ENCODE data around the gene CAMTA1.

CAMTA1 gene

DNA sequence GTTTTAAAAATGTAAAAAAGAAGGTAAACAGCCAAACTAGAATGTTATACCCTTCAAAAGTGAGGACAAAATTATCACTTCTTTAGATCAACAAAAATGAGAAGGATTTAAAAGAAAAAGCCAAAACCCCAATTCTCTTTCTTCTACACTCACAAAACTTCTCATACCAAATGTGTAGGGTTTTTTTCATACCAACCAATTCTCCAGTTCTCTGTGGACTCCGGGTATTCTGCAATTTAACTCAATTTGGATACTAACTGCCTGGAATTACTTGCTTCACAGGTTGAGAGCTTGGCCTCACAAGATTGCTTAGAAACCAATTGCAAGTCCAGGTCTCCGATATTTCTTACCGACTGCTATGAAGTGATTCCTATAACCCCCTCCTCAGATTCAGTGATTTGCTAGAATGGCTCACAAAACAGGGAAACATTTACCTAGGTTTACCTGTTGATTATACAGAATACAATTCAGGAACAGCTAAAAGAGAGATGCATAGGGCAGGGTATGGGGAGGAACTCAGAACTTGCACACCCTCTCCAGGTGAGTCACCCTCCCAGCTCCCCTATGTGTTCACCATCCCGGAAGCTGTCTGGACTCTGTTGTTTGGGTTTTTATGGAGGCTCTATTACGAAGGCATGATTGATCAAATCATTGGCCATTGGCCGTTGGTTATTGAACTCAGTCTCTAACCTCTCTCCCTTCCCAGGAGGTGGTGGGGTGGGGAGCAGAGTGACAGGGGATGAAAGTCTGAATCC is 67.1 kb downstream of the CAMTA1 start:
- DNase-seq, result no peak

DNA sequence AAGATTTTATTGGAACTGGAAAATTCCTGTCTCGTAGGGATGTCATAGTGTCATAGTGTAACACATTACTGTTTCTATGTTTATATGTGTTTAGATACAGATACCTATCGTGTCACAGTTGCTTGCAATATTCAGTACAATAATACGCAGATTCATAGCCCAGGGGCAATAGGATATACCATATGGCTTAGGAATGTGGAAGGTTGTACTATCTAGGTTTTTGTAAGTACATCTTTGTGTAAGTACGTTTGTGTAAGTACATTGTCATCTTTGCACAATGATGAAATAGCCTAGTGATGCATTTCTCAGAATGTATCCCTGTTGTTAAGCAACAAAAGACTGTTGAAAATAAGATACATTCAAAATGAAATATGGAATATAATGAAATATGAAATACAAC is 68.9 kb downstream of the CAMTA1 start:
- DNase-seq, result no peak

DNA sequence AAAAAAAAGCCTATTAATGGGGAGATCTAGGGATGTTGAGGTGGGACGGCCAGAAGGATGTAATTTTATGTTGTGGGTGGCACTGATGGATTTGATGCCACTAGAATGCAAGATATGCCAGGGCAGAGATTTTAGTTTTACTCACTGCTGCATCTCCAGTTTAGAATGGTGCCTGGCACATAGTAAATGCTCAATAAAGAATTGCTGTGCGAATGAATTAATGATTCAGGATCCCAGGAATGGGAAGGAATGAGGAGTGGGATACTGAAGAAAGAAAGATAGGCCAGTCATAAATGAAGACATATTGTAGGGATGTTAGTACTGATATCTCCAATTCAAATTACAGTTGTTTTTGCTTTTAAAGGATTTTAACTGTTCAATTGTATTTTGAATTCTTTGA is 72.6 kb downstream of the CAMTA1 start:
- no peak for DNase-seq

- DNase-seq, result no peak
Measured at GRCh38 chr1:6858596-6858995, 73.3 kb downstream of the CAMTA1 start.

GRCh38 chr1:6859415-6860343 is 74.4 kb downstream of the CAMTA1 start:
- no peak for DNase-seq

DNA sequence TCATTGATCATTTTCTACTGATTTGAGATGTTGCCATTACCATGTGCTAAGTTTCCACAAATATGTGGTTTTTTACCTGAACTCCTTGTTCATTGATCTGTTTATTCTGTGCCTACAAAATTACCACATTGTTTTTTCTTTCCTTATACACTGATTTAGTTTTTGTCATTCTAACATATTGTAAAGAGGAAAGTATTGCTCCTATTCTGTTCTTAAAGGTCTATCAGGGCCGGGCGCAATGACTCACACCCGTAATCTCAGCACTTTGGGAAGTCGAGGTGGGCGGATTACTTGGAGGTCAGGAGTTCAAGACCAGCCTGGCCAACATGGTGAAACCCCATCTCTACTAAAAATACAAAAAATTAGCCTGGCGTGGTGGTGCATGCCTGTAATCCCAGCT is 75.1 kb downstream of the CAMTA1 start:
- no peak for DNase-seq

DNA sequence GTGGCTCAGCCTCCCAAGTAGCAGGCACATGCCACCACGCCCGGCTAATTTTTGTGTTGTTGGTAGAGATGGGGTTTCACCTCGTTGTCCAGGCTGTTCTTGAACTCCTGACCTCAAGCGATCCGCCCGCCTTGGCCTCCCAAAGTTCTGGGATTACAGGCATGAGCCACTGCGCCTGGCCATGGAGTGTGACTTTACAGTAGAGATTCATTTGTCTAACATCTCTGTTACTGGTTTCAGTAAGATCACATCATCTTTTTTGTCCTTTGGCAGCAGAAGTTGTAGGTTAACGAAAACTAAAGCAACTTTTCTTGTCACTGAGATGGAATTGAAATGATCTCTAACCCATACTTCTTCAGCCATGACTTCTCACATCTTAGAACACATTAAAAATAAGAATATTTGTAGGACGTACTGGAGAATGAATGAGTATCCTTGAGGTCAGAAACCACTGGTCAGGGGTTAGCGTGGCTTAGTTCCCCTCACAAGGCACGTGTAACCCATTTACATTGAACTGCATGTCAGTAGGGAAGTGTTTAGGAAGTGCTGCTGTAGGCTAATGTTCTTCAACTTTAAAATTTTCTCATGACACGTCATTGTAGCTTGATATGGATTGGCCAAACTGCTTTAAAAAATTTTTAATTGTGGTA is 75.9 kb downstream of the CAMTA1 start:
- DNase-seq, result no peak

DNA sequence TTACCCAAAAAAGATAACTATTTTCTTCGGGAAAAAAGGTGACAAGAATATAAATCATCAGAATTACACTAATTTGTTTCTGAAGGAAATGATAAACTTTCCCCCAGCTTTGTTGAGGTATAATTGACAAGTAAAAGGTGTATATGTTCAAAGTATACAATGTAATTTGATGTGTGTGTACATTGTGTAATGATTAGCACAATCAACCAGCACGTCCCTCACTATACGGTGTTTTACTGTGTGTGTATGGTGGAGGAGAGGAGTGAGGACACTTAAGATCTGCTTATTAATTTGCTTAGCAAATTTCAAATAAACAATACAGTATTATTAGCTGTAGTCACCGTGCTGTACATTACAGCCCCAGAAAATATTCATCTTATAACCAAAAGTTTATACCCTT is 77.7 kb downstream of the CAMTA1 start:
- no peak for DNase-seq

DNA sequence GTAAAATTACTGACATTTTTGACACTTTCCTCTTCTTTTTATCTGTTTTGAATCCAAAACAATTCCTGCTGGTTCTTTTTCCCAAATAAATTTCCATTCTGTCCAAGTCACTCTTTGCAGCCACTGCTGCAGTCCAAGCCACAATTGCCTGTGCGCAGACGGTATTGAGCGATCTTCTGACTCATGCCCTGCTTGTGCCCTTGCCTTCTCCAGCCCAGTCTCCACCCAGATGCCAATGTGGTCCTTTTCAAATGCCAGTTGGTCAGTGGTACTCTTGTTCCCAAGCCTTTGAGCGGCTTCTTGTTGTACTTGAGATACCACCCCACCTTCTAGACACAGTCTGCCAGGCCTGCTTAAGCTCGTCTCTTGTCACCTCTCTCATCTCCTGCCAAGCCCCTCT is 78.9 kb downstream of the CAMTA1 start:
- DNase-seq, result no peak

GRCh38 chr1:6866825-6867224 is 81.6 kb downstream of the CAMTA1 start:
- DNase-seq, result no peak

- no peak for DNase-seq
Measured at GRCh38 chr1:6867321-6867720, 82.1 kb downstream of the CAMTA1 start.

DNA sequence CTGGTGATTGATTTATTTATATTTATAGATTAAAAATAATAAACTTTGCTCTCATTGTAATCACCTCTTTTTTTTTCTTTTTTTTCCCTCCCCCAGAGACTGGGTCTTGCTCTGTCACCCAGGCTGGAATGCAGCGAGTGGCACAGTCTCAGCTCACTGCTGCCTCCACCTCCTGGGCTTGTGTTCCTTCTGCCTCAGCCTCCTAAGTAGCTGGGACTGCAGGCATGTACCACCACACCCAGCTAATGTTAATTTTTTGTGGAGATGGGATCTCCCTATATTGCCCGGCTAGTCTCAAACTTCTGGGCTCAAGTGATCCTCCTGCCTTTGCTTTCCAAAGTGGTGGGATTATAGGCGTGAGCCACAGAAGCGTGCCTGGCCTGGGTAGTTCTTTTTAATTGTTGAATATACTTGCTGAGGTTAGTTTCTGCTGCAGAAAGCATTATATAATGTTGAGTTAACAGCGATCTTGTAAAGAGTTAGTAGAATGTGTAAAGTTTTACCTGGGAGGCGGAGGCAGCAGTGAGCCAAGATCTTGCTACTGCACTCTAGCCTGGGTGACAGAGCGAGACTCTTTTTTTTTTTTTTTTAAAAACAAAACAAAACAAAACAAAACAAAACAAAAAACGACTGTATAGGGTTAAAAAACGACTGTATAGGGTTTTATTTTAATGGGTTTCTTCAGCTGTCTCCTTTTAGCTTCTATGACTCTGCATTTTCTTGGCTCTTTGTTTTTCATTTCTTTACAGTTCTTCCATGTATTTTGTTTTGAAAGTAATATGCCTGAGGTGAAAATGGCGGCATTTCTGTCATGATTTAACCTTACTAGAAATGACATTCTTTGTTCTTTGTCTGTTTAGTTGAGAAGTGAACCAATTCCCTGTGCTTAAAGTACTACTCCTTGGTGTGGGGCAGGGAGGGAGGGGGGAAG is 82.7 kb downstream of the CAMTA1 start:
- DNase-seq, result no peak

DNA sequence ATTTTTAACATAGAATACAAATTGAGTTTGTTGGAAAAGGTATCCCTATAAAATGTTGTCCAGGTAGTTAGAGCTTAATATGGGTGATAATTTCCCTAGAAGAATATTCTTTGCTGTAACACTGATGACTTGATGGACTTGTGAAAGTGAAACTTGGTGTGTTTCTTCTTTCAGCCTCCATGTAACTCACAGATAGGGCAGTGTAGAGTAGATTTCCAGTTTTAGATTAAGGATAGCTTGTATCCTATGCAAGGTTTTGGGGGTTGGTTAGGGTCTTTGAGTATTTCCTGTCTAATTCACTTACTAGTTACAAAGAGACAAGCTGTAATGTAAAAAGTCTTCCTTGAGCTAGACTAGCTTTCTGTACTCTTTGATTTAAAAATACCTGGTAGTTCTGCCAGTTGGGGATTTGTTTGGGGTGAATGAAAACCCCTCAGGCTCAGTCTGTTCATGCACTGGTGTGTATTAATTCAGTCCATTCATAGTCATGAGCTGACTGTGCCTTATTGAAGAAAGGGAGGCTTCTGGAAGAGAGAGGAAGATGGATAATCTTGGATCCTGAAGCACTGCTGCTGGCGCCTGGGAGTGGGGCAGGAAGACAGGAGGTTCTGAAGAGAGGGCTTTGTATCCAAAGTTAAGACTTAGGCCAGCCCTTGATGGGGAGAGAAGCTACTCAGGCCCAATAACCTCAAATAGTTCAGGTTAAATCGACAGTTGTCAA is 83.6 kb downstream of the CAMTA1 start:
- no peak for DNase-seq

GRCh38 chr1:6869545-6869944 is 84.3 kb downstream of the CAMTA1 start:
- no peak for DNase-seq

- DNase-seq, result no peak
Measured at GRCh38 chr1:6870086-6870485, 84.8 kb downstream of the CAMTA1 start.

DNA sequence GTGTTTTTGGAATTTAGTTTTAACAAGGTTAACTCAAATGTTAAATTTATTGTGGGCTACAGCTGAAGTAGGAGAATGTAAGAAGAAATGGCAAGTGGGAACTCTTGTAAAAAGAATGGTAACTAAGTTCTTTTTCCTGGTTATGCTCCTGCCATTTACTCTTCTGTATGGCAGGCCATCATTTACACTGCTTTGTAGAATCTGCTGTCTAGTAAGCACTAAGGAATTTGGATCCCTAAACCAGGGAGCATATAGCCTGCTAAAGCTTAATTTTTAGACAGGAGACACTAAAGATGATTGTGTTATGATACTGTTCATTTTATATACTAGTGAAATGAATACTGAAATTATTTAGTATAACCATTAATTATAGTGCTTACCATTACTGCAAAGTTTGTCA is 85.3 kb downstream of the CAMTA1 start:
- DNase-seq, result no peak

DNA sequence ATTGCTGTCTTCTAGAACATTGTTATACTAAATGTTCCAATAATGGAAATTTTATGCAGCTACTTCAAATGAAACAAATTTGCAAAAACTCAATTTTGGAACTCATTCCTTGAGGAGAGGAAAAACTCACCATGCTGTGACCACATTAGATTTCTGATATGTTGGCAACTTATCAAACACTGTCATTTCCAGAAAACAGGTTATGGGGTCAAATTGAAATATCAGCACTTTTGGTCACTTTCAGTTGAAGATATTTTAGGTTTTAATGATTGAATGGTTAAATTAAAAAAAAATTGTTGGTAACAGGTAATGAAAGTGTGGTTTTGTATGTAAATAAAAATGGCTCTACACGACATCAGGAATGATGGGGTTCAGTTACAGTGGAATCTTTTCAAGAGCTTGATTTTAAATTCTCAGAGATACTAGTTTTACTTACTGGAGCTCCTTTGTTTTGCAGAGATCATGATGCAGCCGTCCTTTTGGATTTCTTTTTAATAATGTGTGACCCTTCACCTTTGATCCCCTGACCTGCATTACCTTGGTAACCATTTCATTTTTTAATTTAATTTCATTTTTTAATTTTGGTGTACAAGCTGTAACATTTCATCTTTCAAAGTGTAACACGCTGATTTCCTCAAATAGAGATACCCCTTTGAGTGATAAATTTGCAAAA is 86.2 kb downstream of the CAMTA1 start:
- no peak for DNase-seq

GRCh38 chr1:6872573-6873261 is 87.5 kb downstream of the CAMTA1 start:
- no peak for DNase-seq

GRCh38 chr1:6873298-6874015 is 88.2 kb downstream of the CAMTA1 start:
- DNase-seq, result no peak

- DNase-seq, result no peak
Measured at GRCh38 chr1:6874298-6874697, 89.0 kb downstream of the CAMTA1 start.

Data from activated naive CD4-positive, alpha-beta T cell (primary cell).